ENCODE measurements around the gene S100A7A.
"Not testable (repeated sequence)": the region's sequence is repeated elsewhere in the genome, so short reads cannot be mapped to it uniquely, and the experiment has no call there.

The S100A7A gene

DNA sequence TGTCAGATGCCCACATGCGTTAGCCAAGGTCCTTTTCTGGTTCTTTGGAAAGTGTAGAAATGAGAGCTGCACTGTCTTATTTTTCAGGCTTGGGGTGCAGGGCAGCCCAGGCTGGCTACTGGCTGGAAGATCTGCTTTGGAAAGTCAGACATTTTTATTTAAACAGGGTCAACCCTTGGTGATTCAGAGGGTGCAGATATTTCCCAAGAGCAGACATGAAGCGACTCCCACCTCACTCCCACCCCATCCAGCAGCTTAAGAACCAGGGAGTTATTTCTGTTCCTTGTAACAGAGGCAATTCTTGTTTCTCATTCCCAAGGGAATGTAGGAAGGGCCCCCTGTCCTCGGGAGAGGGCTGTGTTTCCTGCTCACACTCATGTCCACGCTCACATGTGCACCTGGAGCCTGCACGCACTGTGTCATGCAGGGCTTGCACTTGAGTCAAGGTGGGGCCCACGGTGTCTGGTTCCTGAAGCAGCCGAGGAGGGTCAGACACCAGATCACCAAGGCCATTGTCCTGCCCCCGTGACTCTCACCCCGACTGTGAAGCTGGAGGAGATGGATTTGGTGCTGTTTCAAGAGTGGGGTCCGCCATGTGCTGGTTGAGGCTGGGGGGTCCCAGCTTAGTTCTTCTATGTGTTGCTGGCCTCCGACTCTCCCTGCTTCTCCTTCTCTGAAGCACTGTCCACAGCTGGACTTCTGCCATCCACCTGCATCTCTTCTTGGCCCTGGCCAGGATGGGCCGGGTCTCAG, 992 bp downstream of the S100A7A start:
- TF ChIP-seq, protein P1, sequence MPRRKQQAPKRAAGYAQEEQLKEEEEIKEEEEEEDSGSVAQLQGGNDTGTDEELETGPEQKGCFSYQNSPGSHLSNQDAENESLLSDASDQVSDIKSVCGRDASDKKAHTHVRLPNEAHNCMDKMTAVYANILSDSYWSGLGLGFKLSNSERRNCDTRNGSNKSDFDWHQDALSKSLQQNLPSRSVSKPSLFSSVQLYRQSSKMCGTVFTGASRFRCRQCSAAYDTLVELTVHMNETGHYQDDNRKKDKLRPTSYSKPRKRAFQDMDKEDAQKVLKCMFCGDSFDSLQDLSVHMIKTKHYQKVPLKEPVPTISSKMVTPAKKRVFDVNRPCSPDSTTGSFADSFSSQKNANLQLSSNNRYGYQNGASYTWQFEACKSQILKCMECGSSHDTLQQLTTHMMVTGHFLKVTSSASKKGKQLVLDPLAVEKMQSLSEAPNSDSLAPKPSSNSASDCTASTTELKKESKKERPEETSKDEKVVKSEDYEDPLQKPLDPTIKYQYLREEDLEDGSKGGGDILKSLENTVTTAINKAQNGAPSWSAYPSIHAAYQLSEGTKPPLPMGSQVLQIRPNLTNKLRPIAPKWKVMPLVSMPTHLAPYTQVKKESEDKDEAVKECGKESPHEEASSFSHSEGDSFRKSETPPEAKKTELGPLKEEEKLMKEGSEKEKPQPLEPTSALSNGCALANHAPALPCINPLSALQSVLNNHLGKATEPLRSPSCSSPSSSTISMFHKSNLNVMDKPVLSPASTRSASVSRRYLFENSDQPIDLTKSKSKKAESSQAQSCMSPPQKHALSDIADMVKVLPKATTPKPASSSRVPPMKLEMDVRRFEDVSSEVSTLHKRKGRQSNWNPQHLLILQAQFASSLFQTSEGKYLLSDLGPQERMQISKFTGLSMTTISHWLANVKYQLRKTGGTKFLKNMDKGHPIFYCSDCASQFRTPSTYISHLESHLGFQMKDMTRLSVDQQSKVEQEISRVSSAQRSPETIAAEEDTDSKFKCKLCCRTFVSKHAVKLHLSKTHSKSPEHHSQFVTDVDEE (CRISPR knock-in tag; IDR thresholded peaks at IDR 0.05), result no peak
- TF ChIP-seq SNAI2 (CRISPR knock-in tag; IDR thresholded peaks at IDR 0.05) (no peak), ARNTL (CRISPR knock-in tag; IDR thresholded peaks at IDR 0.05; ENCODE audit: borderline replicate concordance, low read depth) (no peak), OSR1 (CRISPR knock-in tag; IDR thresholded peaks at IDR 0.05) (no peak), BACH2 (CRISPR knock-in tag; IDR thresholded peaks at IDR 0.05; ENCODE audit: borderline replicate concordance) (no peak), ZC3H10 (CRISPR knock-in tag; IDR thresholded peaks at IDR 0.05) (no peak), ZNF70 (CRISPR knock-in tag; IDR thresholded peaks at IDR 0.05) (no peak)
- TF ChIP-seq, protein P2, sequence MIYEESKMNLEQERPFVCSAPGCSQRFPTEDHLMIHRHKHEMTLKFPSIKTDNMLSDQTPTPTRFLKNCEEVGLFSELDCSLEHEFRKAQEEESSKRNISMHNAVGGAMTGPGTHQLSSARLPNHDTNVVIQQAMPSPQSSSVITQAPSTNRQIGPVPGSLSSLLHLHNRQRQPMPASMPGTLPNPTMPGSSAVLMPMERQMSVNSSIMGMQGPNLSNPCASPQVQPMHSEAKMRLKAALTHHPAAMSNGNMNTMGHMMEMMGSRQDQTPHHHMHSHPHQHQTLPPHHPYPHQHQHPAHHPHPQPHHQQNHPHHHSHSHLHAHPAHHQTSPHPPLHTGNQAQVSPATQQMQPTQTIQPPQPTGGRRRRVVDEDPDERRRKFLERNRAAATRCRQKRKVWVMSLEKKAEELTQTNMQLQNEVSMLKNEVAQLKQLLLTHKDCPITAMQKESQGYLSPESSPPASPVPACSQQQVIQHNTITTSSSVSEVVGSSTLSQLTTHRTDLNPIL (CRISPR knock-in tag; IDR thresholded peaks at IDR 0.05; ENCODE audit: low read depth), result no peak
- ATAC-seq, result no peak

DNA sequence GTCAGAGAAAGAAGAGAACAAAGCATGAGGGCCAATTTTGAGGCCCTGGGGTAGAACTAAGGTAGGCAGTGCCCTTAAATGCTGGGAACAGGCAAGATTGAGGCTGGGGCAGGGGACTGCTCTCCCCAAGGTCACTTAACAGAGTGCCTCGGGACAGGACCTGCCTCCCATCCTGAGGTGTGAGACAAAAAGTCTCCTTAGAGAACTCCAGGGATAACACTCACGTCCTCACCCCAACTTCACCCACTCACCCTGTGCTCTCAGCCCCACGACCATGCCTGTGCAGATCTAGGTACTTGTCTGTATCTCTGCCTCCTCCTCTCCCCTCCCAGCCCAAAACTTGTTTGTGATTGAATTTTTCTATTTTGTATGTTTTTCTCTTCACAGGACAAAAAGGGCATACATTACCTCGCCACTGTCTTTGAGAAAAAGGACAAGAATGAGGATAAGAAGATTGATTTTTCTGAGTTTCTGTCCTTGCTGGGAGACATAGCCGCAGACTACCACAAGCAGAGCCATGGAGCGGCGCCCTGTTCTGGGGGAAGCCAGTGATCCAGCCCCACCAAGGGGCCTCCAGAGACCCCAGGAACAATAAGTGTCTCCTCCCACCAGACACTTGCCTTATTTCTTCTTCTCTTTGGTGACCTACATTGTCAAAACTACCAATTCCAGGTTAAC, 2.6 kb downstream of the S100A7A start:
- not testable (repeated sequence) for ATAC-seq

DNA sequence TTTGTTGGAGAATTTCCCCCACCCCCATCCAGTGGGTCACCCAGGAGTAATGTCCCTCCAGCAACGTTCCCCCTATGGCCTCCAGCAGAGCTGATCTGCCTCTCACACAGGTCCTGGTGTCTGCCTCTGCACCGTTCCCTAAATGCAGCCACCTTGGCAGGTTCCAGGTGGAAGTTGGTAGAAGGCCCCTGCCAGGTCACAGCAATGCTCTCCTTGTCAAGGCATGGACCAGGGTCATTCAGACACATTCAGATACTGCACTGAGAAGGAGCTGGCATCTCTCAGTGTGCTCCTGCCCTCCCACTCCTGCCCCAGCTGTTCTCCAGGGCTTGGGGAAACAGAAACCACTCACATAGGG, 3.1 kb downstream of the S100A7A start:
- not testable (repeated sequence) for ATAC-seq

DNA sequence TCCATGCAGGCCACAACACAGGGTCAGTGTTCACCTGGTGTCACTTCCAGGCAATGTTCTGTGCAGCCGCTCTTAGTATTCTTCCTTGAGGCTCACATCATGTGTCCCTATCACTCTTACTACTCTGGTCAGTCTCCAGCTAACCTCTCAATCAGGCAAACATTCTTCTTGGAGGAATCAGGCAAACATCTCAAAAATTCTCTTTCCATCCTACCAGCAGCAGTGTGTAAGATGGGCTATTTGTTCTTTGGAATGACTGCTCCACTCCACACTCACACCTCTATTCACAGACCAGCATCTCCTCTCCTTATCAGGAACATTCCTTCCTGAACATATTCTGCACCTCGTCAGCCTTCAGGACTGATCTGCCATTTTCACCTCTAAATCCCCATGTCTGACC, 4.0 kb downstream of the S100A7A start:
- ATAC-seq, result no peak

More for the DNA sequence above, 4.0 kb downstream of the S100A7A start:
- TF ChIP-seq RARB (CRISPR knock-in tag; IDR thresholded peaks at IDR 0.05) (no peak), SNAI2 (CRISPR knock-in tag; IDR thresholded peaks at IDR 0.05) (no peak), OSR1 (CRISPR knock-in tag; IDR thresholded peaks at IDR 0.05) (no peak), CSDC2 (CRISPR knock-in tag; IDR thresholded peaks at IDR 0.05) (no peak), BACH2 (CRISPR knock-in tag; IDR thresholded peaks at IDR 0.05; ENCODE audit: borderline replicate concordance) (no peak), TOX (CRISPR knock-in tag; IDR thresholded peaks at IDR 0.05; ENCODE audit: borderline replicate concordance) (no peak), ZFP3 (CRISPR knock-in tag; IDR thresholded peaks at IDR 0.05) (no peak), ZNF565 (CRISPR knock-in tag; conservative IDR thresholded peaks at IDR 0.05; ENCODE audit: low read depth) (no peak), ZNF70 (CRISPR knock-in tag; IDR thresholded peaks at IDR 0.05) (no peak), TCF4 (CRISPR knock-in tag; IDR thresholded peaks at IDR 0.05; ENCODE audit: borderline replicate concordance) (no peak)
- TF ChIP-seq, protein P3, sequence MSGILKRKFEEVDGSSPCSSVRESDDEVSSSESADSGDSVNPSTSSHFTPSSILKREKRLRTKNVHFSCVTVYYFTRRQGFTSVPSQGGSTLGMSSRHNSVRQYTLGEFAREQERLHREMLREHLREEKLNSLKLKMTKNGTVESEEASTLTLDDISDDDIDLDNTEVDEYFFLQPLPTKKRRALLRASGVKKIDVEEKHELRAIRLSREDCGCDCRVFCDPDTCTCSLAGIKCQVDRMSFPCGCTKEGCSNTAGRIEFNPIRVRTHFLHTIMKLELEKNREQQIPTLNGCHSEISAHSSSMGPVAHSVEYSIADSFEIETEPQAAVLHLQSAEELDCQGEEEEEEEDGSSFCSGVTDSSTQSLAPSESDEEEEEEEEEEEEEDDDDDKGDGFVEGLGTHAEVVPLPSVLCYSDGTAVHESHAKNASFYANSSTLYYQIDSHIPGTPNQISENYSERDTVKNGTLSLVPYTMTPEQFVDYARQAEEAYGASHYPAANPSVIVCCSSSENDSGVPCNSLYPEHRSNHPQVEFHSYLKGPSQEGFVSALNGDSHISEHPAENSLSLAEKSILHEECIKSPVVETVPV (CRISPR knock-in tag; IDR thresholded peaks at IDR 0.05), result no peak
- TF ChIP-seq, protein P4, sequence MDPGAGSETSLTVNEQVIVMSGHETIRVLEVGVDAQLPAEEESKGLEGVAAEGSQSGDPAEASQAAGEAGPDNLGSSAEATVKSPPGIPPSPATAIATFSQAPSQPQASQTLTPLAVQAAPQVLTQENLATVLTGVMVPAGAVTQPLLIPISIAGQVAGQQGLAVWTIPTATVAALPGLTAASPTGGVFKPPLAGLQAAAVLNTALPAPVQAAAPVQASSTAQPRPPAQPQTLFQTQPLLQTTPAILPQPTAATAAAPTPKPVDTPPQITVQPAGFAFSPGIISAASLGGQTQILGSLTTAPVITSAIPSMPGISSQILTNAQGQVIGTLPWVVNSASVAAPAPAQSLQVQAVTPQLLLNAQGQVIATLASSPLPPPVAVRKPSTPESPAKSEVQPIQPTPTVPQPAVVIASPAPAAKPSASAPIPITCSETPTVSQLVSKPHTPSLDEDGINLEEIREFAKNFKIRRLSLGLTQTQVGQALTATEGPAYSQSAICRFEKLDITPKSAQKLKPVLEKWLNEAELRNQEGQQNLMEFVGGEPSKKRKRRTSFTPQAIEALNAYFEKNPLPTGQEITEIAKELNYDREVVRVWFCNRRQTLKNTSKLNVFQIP (CRISPR knock-in tag; IDR thresholded peaks at IDR 0.05; ENCODE audit: borderline replicate concordance, low read depth), result no peak
- TF ChIP-seq, protein P5, sequence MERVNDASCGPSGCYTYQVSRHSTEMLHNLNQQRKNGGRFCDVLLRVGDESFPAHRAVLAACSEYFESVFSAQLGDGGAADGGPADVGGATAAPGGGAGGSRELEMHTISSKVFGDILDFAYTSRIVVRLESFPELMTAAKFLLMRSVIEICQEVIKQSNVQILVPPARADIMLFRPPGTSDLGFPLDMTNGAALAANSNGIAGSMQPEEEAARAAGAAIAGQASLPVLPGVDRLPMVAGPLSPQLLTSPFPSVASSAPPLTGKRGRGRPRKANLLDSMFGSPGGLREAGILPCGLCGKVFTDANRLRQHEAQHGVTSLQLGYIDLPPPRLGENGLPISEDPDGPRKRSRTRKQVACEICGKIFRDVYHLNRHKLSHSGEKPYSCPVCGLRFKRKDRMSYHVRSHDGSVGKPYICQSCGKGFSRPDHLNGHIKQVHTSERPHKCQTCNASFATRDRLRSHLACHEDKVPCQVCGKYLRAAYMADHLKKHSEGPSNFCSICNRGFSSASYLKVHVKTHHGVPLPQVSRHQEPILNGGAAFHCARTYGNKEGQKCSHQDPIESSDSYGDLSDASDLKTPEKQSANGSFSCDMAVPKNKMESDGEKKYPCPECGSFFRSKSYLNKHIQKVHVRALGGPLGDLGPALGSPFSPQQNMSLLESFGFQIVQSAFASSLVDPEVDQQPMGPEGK (CRISPR knock-in tag; IDR thresholded peaks at IDR 0.05; ENCODE audit: borderline replicate concordance), result no peak
- TF ChIP-seq, protein P1 (CRISPR knock-in tag; IDR thresholded peaks at IDR 0.05), result no peak

All from SK-N-SH treated with all-trans-retinoic acid at 6 μM for 48 hours (cell line).